WTC11 (cell line): ENCODE measurements around the gene ITPR1.

Experiments
- ATF3 ChIP-seq: sonication (generic); formaldehyde crosslinking; conservative IDR thresholded peaks from 2 replicates; pipeline ENCODE4 v1.8.1; 2022; ENCODE audit warnings: mild to moderate bottlenecking, missing genetic modification reagents
- CTCF ChIP-seq: fragments of 200-600 bp; IDR thresholded peaks from 2 replicates; pipeline ENCODE4 v1.8.0; 2022; ENCODE audit warnings: antibody characterized with exemption
- E2F1 ChIP-seq: sonication (generic); formaldehyde crosslinking; IDR thresholded peaks from 2 replicates; pipeline ENCODE4 v1.8.0; 2022; ENCODE audit warnings: mild to moderate bottlenecking, missing genetic modification reagents
- E2F4 ChIP-seq: sonication (generic); formaldehyde crosslinking; IDR thresholded peaks from 2 replicates; pipeline ENCODE4 v1.8.1; 2022; ENCODE audit warnings: low read depth, mild to moderate bottlenecking, moderate library complexity, missing genetic modification reagents, borderline replicate concordance
- E2F5 ChIP-seq: sonication (generic); formaldehyde crosslinking; IDR thresholded peaks from 2 replicates; pipeline ENCODE4 v1.8.1; 2022; ENCODE audit warnings: mild to moderate bottlenecking, moderate library complexity, missing genetic modification reagents
- ESRRA ChIP-seq: sonication (generic); formaldehyde crosslinking; IDR thresholded peaks from 2 replicates; pipeline ENCODE4 v1.8.1; 2022; ENCODE audit warnings: mild to moderate bottlenecking, missing genetic modification reagents, borderline replicate concordance
- IRF1 ChIP-seq: sonication (generic); formaldehyde crosslinking; IDR thresholded peaks from 2 replicates; pipeline ENCODE4 v1.8.0; 2023; ENCODE audit warnings: missing genetic modification reagents
- JUN ChIP-seq: sonication (generic); formaldehyde crosslinking; IDR thresholded peaks from 2 replicates; pipeline ENCODE4 v1.8.0; 2023; ENCODE audit warnings: mild to moderate bottlenecking, missing genetic modification reagents
- NR3C1 ChIP-seq: sonication (generic); formaldehyde crosslinking; conservative IDR thresholded peaks from 2 replicates; pipeline ENCODE4 v1.8.1; 2023; ENCODE audit warnings: low read depth, mild to moderate bottlenecking, missing genetic modification reagents
- PREB ChIP-seq: sonication (generic); formaldehyde crosslinking; IDR thresholded peaks from 2 replicates; pipeline ENCODE4 v1.8.1; 2022; ENCODE audit warnings: mild to moderate bottlenecking, missing genetic modification reagents, moderate library complexity, borderline replicate concordance
- PRRX2 ChIP-seq: fragments of 250-450 bp; sonication (Bioruptor Pico); IDR thresholded peaks from 2 replicates; pipeline ENCODE4 v1.8.0; 2021; ENCODE audit warnings: mild to moderate bottlenecking
- SP1 ChIP-seq: sonication (generic); formaldehyde crosslinking; conservative IDR thresholded peaks from 2 replicates; pipeline ENCODE4 v1.8.1; 2022; ENCODE audit warnings: missing genetic modification reagents
- USF1 ChIP-seq: sonication (generic); formaldehyde crosslinking; IDR thresholded peaks from 2 replicates; pipeline ENCODE4 v1.8.0; 2022; ENCODE audit warnings: mild to moderate bottlenecking, missing genetic modification reagents
- ZNF317 ChIP-seq: sonication (generic); formaldehyde crosslinking; IDR thresholded peaks from 2 replicates; pipeline ENCODE4 v1.8.1; 2023; ENCODE audit warnings: low read depth, mild to moderate bottlenecking, moderate library complexity, missing genetic modification reagents, borderline replicate concordance

- TF ChIP-seq PREB (CRISPR knock-in tag) = no peak
- no peak for TF ChIP-seq CTCF
- TF ChIP-seq SP1 (CRISPR knock-in tag) = no peak
- no peak for TF ChIP-seq ESRRA (CRISPR knock-in tag)
- no peak for TF ChIP-seq E2F4 (CRISPR knock-in tag)
- no peak for TF ChIP-seq IRF1 (CRISPR knock-in tag)
- TF ChIP-seq E2F5 = no peak
- no peak for TF ChIP-seq JUN (CRISPR knock-in tag)
- TF ChIP-seq USF1 (CRISPR knock-in tag) = no peak
- TF ChIP-seq NR3C1 = no peak
- TF ChIP-seq PRRX2 (CRISPR knock-in tag) = no peak
- no peak for TF ChIP-seq ATF3 (CRISPR knock-in tag)
- no peak for TF ChIP-seq ZNF317 (CRISPR knock-in tag)
- no peak for TF ChIP-seq E2F1 (CRISPR knock-in tag)
Observed at GRCh38 chr3:4802903-4803302, 309.8 kb downstream of the ITPR1 start.
